ENCODE measurements around the gene CRIM1. TPM values are rescaled to one million over a fixed set of nuclear protein-coding genes. Genes with fewer than 3 reads are reported as not detected.

CRIM1 gene
- total and polyA plus RNA-seq, 12 donors, result 14.1 to 83.6 (median 54.8) TPM

DNA sequence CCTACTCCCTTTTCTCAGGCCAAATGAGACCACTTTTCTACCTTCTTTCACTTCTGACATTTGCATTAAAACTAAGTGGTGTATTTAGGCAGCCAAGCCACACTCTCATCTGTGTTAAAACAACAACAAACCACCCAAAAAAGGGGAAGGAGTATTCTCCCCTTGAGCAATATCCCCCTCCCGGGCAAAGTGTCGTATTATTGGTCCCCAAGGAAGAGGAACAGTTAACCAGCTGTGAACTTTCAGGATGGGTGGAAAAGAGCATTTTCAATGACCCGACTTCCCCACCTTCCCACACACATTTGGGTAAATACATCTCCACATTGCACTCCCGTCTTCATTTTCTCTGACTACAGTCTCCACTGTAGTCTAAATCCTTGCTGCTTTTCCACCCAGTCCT lies 198.1 kb downstream of the CRIM1 start:
- peaks cover 0 to 17% (median 9%) of the 10 kb centered on the region in 9 donors for H3K4me1 ChIP-seq
- TF ChIP-seq, protein P1, sequence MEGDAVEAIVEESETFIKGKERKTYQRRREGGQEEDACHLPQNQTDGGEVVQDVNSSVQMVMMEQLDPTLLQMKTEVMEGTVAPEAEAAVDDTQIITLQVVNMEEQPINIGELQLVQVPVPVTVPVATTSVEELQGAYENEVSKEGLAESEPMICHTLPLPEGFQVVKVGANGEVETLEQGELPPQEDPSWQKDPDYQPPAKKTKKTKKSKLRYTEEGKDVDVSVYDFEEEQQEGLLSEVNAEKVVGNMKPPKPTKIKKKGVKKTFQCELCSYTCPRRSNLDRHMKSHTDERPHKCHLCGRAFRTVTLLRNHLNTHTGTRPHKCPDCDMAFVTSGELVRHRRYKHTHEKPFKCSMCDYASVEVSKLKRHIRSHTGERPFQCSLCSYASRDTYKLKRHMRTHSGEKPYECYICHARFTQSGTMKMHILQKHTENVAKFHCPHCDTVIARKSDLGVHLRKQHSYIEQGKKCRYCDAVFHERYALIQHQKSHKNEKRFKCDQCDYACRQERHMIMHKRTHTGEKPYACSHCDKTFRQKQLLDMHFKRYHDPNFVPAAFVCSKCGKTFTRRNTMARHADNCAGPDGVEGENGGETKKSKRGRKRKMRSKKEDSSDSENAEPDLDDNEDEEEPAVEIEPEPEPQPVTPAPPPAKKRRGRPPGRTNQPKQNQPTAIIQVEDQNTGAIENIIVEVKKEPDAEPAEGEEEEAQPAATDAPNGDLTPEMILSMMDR (IDR thresholded peaks at IDR 0.05), result no peak
- peaks cover 0 to 95% (median 33%) of the 10 kb centered on the region in 9 donors for H3K36me3 ChIP-seq
- DNase-seq, result no peak
- H3K9me3 ChIP-seq, result no peaks in the 10 kb centered on the region
- WGBS, 2 donors, result 71 to 73% methylated on average over 4 of the region's 4 CpGs
- no peak overlapping the region for H3K27ac ChIP-seq
- no peaks in the 10 kb centered on the region for H3K27me3 ChIP-seq
- peak in 3 of 8 donors; percentile 18 to 44 (median 27) for ATAC-seq
- intact Hi-C loops (cut with DNase I), result no loop called here
- H3K4me3 ChIP-seq, result no peak overlapping the region

DNA sequence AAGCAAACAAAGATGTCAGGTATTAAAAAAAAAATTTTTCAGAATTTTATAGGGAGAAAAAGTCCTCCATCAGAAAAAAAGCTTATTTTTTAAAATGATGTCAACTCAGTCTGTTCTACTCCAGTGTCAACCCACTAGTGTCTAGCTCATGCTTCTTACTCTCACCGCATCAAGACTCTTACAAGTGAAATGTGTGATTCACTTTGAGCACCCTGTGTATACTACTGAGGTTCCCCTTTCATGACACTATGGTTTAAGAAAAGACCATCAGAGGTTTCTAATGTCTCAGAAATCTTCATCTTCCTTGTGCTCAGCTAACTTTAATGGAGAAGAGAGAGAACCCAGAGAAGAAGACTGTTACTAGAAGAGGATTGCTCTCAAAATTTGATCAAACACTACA lies 199.0 kb downstream of the CRIM1 start:
- TF ChIP-seq, protein P1 (IDR thresholded peaks at IDR 0.05), result no peak
- Histone ChIP-seq H3K27ac (no peak overlapping the region), H3K36me3 (peaks cover 0 to 95% (median 33%) of the 10 kb centered on the region in 9 donors), H3K4me3 (no peak overlapping the region), H3K4me1 (peaks cover 0 to 13% (median 6%) of the 10 kb centered on the region in 9 donors), H3K27me3 (no peaks in the 10 kb centered on the region), H3K9me3 (no peaks in the 10 kb centered on the region)
- intact Hi-C loops (cut with DNase I), result no loop called here
- DNase-seq, result no peak
- 92 to 99% methylated on average over 1 of the region's 1 CpG for WGBS, 2 donors
- no peak for ATAC-seq

DNA sequence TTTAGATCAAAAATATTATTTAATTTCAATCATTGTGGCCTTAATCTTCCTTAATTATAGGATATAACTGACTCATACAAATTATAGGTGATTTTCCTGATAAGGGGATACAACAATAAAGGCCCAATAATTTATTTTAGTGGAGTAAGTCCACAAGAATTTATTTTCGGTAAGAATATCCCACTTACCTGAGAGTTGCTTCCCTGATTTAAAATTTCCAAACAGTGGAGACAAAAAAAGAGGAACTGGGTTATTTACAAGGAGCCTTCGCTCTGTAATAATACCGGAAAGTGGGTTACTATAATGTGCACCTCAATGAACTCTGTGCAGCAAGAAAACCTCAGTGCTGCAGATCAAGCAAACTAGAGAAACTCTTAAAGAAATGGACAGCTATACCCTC lies 200.2 kb downstream of the CRIM1 start:
- intact Hi-C loops (cut with DNase I), result no loop called here
- no peaks in the 10 kb centered on the region for H3K9me3 ChIP-seq
- peaks cover 0 to 95% (median 24%) of the 10 kb centered on the region in 9 donors for H3K36me3 ChIP-seq
- H3K4me3 ChIP-seq, result no peak overlapping the region
- TF ChIP-seq, protein P1 (IDR thresholded peaks at IDR 0.05), result no peak
- ATAC-seq (no peak), DNase-seq (no peak)
- WGBS, 2 donors, result 91 to 96% methylated on average over 3 of the region's 3 CpGs
- H3K27ac ChIP-seq, result no peak overlapping the region
- peaks cover 0 to 14% (median 0%) of the 10 kb centered on the region in 9 donors for H3K4me1 ChIP-seq
- H3K27me3 ChIP-seq, result no peaks in the 10 kb centered on the region

DNA sequence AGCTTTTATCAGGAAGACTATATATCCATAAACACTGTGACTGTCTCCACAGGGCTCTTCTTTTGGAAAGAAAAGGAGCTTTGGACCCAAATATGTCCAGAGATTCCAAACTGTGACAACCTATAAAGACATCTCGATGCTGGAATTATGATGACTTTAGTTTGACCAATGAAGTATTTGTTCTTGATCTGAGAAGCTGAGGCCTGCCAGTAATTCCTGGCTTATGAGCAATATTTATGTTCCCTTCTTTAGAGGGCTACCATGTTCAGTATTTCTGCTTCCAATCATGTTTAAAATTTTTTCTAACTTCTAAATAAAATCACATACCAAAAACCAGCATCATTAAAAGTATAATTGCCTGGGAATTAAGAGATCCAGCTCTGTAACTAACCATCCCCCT lies 201.3 kb downstream of the CRIM1 start:
- H3K4me1 ChIP-seq, result peaks cover 0 to 24% (median 10%) of the 10 kb centered on the region in 9 donors
- no peaks in the 10 kb centered on the region for H3K27me3 ChIP-seq
- no peak for DNase-seq
- TF ChIP-seq, protein P1 (IDR thresholded peaks at IDR 0.05), result no peak
- no peaks in the 10 kb centered on the region for H3K9me3 ChIP-seq
- H3K4me3 ChIP-seq, result no peak overlapping the region
- no peak overlapping the region for H3K27ac ChIP-seq
- peaks cover 0 to 86% (median 16%) of the 10 kb centered on the region in 9 donors for H3K36me3 ChIP-seq
- no peak for ATAC-seq
- 85 to 92% methylated on average over 1 of the region's 1 CpG for WGBS, 2 donors
- intact Hi-C loops (cut with DNase I), result no loop called here
